Midbrain (tissue), 1 donor: Measurements from ENCODE around the gene CRY2.
"Not testable (repeated sequence)": the region's sequence is repeated elsewhere in the genome, so short reads cannot be mapped to it uniquely, and the experiment has no call there.

ENCODE experiments used
- DNase-seq: peaks from one replicate; lab custom pipeline; 2025; lab: John Stamatoyannopoulos, UW

The CRY2 gene

DNA sequence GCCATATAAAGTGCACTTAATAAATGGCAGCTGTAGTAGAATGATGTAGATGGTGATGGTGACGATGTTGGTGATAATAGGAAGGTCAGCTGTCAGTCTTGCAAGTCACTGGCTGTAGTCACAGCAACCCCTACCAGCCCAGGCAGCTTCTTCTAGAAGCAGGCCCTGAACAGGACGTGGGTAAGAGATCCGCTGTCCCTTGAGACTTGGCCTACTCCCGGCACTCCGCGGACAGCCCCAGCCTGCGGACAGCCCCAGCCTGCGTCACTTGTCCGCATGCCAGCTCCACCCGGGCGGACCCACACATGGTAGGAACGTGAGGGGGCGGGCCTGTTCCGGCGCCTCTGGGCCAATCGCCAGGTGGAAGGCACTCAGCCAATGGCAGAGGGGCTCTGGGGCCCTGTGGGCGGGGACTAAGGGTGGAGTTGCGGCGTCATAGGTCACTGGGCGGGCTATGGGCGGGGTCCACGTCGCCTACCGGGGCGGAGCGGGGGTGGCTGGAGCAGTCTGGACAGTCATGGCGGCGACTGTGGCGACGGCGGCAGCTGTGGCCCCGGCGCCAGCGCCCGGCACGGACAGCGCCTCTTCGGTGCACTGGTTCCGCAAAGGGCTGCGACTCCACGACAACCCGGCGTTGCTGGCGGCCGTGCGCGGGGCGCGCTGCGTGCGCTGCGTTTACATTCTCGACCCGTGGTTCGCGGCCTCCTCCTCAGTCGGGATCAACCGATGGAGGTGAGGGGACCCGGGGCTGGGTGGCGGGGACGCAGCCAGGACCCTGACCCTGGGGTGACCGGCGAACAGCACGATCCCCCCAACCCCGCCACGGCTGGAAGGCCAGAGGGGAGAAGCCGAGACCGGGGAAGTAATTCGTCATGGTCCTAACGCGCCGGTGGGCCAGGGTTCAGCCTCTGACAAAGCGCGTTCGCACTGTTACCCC lies at the start of gene CRY2:
TSS of gene CRY2 (plus strand) at position 502 of the 937 bp plus-strand sequence. CDS start at position 518, 16 bp downstream.
- peak; percentile 98 for DNase-seq

DNA sequence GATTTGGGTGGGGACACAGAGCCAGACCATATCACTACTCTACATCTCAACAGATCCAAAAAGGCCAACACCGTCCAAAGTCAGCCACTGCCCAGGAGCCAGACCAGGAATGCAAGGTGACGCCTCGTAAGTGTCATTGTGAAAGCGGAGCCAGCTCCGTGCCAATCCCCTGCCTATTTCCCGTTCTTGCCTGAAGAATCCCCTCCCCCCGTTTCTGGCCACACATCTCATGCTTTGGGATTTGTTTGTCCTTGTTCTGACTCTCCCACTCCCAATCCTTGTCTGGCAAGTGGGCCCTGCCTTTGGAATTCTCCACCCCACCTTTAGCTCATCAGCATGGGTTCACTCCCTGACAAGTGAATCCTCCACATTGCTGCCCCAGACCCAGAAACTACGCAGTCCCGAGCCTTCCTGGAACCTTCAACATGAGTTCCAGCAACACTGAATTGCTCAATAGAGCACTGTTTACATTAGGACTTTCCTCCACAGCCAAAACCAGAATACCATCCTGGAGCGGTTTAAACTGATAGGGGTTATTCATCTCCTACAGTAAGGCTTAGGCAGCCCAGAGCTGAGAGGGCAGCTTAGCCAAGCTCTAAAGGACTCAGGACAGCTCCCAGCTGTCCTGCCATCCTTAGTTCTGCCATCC lies 48.4 kb upstream of the CRY2 start:
- DNase-seq = no peak

DNA sequence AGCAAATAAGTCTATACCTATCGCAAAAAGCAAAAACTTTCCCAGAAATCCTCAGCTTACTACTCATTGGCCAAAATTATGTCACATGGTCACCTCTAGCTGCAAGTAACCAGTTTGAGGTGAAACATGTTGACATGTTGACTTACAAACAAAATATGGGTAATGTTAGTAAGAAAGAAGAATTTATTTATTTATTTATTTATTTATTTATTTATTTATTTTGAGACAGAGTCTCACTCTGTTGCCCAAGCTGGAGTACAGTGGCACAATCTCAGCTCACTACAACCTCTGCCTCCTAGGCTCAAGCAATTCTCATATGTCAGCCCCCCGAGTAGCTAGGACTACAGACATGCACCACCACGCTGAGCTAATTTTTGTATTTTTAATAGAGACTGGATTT lies 47.7 kb upstream of the CRY2 start:
- DNase-seq = no peak

GRCh38 chr11:45800261-45800660 lies 47.0 kb upstream of the CRY2 start:
- no peak for DNase-seq

DNA sequence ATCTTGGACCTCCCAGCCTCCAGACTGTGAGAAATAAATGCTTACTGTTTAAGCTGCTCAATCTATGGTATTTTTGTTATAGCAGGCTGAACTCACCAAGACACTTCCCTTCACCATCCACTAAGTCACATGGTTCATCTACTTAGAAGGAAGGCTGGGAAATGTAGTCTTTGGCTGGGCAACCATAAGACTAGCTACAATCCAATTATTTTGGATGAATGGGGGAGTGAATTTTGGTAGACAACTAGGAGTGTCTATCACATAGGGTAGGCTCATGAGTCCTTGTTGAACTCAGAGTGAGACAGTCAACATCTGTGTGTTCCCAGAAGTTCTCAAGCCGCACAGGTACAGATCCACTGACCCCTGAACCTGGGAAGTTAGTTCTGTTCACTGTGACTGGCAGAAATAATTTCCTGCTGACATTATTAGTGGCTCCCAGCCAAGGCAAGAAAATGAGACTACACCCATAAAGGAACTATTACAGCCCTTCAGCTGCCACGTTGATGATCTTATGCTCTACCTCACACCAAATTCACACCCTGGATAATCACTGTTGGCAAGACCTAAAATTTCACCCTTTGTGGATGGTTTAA lies 45.5 kb upstream of the CRY2 start:
- no peak for DNase-seq

DNA sequence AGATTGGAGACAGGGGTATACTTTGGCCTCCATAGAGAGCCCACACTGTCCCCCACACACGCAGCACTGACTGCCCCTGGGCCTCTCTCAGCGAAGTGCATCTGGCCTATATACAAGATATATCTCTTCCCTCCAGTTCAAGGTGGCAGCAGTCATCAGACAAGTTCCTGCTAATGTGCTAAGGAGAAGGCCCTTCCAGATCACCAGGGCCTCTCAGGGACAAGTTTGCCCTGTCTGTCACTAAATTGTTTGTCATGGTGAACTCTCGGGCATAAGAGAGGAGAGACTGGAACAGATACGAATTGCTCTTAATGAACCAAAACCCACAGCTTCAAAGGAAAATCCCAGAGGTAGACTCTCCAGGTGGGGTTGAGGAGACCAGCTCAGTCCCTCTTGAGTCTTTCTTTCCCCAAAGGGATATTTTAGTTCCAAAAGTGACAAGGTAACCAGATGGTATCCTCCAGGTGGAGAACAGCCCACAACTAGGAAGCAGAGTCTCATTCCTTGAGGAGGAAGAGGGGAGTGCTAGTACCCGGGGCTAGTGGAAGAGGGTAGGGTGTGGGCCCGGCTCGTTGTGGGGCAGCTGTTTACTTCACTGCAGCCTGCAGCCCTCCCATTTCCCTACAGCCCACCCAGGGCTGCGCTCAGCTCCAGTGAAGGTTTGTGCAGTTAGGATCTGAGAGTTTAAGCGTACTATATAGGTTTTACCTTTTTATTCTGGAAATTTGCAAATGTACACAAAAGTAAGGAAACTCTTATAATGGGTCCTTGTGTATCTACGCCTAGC lies 44.6 kb upstream of the CRY2 start:
- no peak for DNase-seq

GRCh38 chr11:45803971-45804760 lies 43.1 kb upstream of the CRY2 start:
- peak; percentile 52 for DNase-seq

DNA sequence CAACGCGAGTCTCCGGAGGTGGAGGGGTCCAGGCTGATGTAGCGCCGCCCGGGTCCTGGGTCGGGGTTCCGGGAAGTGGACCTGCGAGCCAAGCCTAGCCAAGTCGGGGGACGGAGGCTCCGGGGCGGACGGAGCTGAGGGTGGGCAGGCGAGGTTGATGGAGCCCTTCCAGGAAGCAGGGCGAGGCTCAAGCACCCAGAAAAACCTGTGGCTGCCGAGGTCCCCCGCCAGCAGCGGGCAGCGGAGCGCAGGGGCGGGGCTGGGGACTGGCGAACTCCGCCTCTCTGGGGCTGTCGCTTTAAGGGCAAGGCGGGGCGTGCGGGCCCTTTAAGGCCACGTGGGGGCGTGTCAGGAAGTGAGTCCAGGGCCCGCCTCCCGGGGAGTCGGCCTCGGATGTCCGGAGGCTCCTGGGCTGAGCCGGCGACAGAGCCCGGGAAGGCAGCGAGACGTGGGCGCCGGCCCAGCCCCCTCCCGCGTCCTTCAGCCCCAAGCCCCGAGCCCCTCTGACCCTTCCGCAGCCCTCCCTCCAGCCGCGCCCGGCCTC lies 42.4 kb upstream of the CRY2 start, which contains the start of gene SLC35C1:
TSS of gene SLC35C1 (plus strand) at position 389 of the 544 bp plus-strand sequence. CDS start 653 bp downstream, outside the sequence.
- peak; percentile 96 for DNase-seq

DNA sequence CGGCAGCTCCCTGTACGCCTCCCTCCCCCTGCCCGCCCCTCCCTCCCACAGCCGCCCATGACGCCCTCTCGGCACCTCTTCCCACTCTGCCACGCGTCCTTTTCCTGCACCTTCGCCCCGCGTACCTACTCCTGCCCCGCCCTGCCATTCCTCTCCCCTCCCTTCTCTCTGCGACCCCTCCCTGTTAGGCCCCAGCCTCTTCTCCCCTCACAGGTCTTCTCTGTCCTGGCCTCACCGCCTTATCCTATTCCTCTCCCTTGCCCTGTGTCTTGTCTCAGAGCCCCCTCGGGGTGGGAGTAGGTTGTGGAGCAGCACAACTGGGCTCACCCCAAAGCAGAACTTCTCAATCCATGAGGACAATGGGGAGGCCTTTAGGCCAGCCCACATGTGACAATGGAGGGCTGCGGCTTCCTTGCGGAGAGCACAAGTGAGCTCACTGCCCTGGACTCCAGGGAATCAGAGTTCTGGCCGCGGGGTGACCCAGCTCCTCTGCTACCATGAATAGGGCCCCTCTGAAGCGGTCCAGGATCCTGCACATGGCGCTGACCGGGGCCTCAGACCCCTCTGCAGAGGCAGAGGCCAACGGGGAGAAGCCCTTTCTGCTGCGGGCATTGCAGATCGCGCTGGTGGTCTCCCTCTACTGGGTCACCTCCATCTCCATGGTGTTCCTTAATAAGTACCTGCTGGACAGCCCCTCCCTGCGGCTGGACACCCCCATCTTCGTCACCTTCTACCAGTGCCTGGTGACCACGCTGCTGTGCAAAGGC lies 41.8 kb upstream of the CRY2 start:
- DNase-seq = no peak

- no peak for DNase-seq
These were observed 41.0 kb upstream of the CRY2 start for GRCh38 chr11:45806072-45806933.

GRCh38 chr11:45806937-45807791 lies 40.1 kb upstream of the CRY2 start:
- DNase-seq = no peak

- DNase-seq = no peak
These were observed 39.5 kb upstream of the CRY2 start for GRCh38 chr11:45807792-45808238.

GRCh38 chr11:45808427-45808826 lies 38.8 kb upstream of the CRY2 start:
- DNase-seq = not testable (repeated sequence)

- no peak for DNase-seq
These were observed 37.5 kb upstream of the CRY2 start for GRCh38 chr11:45809456-45810395.

DNA sequence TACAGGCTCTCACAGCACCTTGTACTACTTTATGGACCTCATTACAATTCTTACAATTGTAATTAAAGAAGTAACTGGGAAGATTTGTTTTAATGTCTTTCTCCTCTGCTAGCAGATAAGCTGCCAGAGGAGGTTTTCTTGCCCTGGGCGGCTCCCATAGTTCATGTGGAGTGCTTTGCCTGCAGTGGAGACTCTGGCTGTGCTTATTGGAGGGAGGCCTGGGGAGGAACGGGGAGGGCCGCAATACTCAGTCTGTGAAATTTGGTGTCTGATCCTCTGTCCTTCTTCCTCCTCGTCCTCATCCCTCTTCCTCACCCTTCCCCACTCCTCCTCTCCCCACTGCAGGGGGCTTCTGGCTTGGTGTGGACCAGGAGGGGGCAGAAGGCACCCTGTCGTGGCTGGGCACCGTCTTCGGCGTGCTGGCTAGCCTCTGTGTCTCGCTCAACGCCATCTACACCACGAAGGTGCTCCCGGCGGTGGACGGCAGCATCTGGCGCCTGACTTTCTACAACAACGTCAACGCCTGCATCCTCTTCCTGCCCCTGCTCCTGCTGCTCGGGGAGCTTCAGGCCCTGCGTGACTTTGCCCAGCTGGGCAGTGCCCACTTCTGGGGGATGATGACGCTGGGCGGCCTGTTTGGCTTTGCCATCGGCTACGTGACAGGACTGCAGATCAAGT lies 36.7 kb upstream of the CRY2 start:
- no peak for DNase-seq

DNA sequence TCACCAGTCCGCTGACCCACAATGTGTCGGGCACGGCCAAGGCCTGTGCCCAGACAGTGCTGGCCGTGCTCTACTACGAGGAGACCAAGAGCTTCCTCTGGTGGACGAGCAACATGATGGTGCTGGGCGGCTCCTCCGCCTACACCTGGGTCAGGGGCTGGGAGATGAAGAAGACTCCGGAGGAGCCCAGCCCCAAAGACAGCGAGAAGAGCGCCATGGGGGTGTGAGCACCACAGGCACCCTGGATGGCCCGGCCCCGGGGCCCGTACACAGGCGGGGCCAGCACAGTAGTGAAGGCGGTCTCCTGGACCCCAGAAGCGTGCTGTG lies 36.2 kb upstream of the CRY2 start:
- no peak for DNase-seq
